MM.1S (cell line): ENCODE measurements around the gene SPG21.
"Not testable (repeated sequence)": the region's sequence is repeated elsewhere in the genome, so short reads cannot be mapped to it uniquely, and the experiment has no call there.

Experiments used
- DNase-seq: peaks from one replicate; pipeline ENCODE4 v3.0.0-alpha.2; 2015
- H2AFZ ChIP-seq: fragments of 300-600 bp; sonication (generic); 2 replicates; pipeline ENCODE4 v1.6.0; 2016; ENCODE audit warnings: antibody characterized with exemption, low read length
- H3F3A ChIP-seq: fragments of 300-600 bp; sonication (generic); 2 replicates; pipeline ENCODE4 v1.6.1; 2016; ENCODE audit warnings: mild to moderate bottlenecking, antibody characterized with exemption, low read length, moderate library complexity, mixed read lengths; ENCODE audit not compliant: insufficient read depth
- H3K27ac ChIP-seq: fragments of 300-600 bp; sonication (generic); 2 replicates; pipeline ENCODE4 v1.5.1; 2016; ENCODE audit warnings: mild to moderate bottlenecking, low read length
- H3K27me3 ChIP-seq: fragments of 300-600 bp; sonication (generic); replicated peaks from 2 replicates; pipeline ENCODE4 v1.6.0; 2016; ENCODE audit warnings: low read length; ENCODE audit not compliant: insufficient read depth
- H3K36me3 ChIP-seq: fragments of 300-600 bp; sonication (generic); replicated peaks from 2 replicates; pipeline ENCODE4 v1.6.1; 2016; ENCODE audit warnings: mild to moderate bottlenecking, low read length, mixed read lengths; ENCODE audit not compliant: insufficient read depth
- H3K4me1 ChIP-seq: fragments of 300-600 bp; sonication (generic); 2 replicates; pipeline ENCODE4 v1.6.1; 2016; ENCODE audit warnings: low read length, mixed read lengths
- H3K4me2 ChIP-seq: fragments of 300-600 bp; sonication (generic); 2 replicates; pipeline ENCODE4 v1.6.0; 2016; ENCODE audit warnings: low read depth, low read length
- H3K4me3 ChIP-seq: fragments of 300-600 bp; sonication (generic); 2 replicates; pipeline ENCODE4 v1.5.1; 2016; ENCODE audit warnings: low read length, mixed read lengths
- H3K79me2 ChIP-seq: fragments of 300-600 bp; sonication (generic); 2 replicates; pipeline ENCODE4 v1.6.1; 2016; ENCODE audit warnings: mixed run types, low read length, mixed read lengths
- H3K9ac ChIP-seq: fragments of 300-600 bp; sonication (generic); 2 replicates; pipeline ENCODE4 v1.6.1; 2016; ENCODE audit warnings: low read length, mixed read lengths
- H3K9me2 ChIP-seq: fragments of 300-600 bp; sonication (generic); replicated peaks from 2 replicates; pipeline ENCODE4 v1.6.1; 2016; ENCODE audit warnings: mild to moderate bottlenecking, low read length, mixed read lengths; ENCODE audit not compliant: insufficient read depth
- H3K9me3 ChIP-seq: fragments of 300-600 bp; sonication (generic); replicated peaks from 2 replicates; pipeline ENCODE4 v1.6.1; 2016; ENCODE audit warnings: mild to moderate bottlenecking, low read length, mixed read lengths; ENCODE audit not compliant: insufficient read depth
- H4K20me1 ChIP-seq: fragments of 300-600 bp; sonication (generic); 2 replicates; pipeline ENCODE4 v1.6.1; 2016; ENCODE audit warnings: mild to moderate bottlenecking, low read length, moderate library complexity, mixed read lengths; ENCODE audit not compliant: insufficient read depth
- EZH2 ChIP-seq: fragments of 300-600 bp; sonication (generic); optimal IDR thresholded peaks from 2 replicates; pipeline ENCODE3; 2017; ENCODE audit warnings: low read depth, mild to moderate bottlenecking, antibody characterized with exemption, low read length, mixed read lengths
- EZH2phosphoT487 ChIP-seq: fragments of 300-600 bp; sonication (generic); IDR thresholded peaks from 2 replicates; pipeline ENCODE4 v1.6.1; 2018; ENCODE audit warnings: antibody characterized with exemption, low read length
- TF ChIP-seq, protein P1 (sequence below): fragments of 300-600 bp; sonication (generic); IDR thresholded peaks from 2 replicates; pipeline ENCODE4 v1.5.1; 2016; ENCODE audit warnings: antibody characterized with exemption, low read length, mixed read lengths

The SPG21 gene

GRCh38 chr15:65027593-65027992 lies 37.9 kb upstream of the SPG21 start:
- Histone ChIP-seq H3F3A (no peaks in the 10 kb centered on the region), H3K36me3 (no peaks in the 10 kb centered on the region), H2AFZ (no peak overlapping the region), H3K9ac (no peak overlapping the region), H3K9me2 (no peaks in the 10 kb centered on the region), H4K20me1 (no peaks in the 10 kb centered on the region), H3K4me3 (no peak overlapping the region), H3K9me3 (no peaks in the 10 kb centered on the region), H3K79me2 (peaks cover 17% of the 10 kb centered on the region), H3K27me3 (no peaks in the 10 kb centered on the region), H3K4me2 (no peak overlapping the region), H3K4me1 (0 out of 2 replicates have a peak, but pooled peaks cover 4% of the 10 kb centered on the region), H3K27ac (no peak overlapping the region)
- TF ChIP-seq EZH2: no peak
- TF ChIP-seq, protein P1, sequence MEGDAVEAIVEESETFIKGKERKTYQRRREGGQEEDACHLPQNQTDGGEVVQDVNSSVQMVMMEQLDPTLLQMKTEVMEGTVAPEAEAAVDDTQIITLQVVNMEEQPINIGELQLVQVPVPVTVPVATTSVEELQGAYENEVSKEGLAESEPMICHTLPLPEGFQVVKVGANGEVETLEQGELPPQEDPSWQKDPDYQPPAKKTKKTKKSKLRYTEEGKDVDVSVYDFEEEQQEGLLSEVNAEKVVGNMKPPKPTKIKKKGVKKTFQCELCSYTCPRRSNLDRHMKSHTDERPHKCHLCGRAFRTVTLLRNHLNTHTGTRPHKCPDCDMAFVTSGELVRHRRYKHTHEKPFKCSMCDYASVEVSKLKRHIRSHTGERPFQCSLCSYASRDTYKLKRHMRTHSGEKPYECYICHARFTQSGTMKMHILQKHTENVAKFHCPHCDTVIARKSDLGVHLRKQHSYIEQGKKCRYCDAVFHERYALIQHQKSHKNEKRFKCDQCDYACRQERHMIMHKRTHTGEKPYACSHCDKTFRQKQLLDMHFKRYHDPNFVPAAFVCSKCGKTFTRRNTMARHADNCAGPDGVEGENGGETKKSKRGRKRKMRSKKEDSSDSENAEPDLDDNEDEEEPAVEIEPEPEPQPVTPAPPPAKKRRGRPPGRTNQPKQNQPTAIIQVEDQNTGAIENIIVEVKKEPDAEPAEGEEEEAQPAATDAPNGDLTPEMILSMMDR: no peak
- TF ChIP-seq EZH2phosphoT487: no peak
- no peak for DNase-seq

DNA sequence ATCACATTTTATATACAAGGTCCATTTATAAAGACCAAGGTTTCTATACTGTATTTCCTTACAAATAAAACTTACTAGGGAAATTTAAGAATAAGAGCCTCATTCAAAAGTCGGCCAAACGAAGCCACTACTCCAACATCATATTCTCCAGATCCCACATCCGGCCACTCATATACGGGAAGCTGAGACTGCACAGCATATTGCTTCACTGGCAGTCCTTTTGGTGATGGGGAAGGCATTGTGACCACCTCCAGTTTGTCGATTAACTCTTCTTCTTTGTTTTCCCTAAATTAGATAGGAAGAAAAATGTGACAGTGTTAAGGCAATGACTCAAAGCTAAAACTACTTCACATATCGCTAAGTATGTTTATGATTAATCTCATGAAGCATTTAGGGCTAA lies 37.0 kb upstream of the SPG21 start:
- Histone ChIP-seq H3K9me2 (no peaks in the 10 kb centered on the region), H3K79me2 (peaks cover 17% of the 10 kb centered on the region), H3K36me3 (no peaks in the 10 kb centered on the region), H3K9ac (no peak overlapping the region), H3K4me1 (0 out of 2 replicates have a peak, but pooled peaks cover 3% of the 10 kb centered on the region), H3F3A (no peaks in the 10 kb centered on the region), H3K9me3 (no peaks in the 10 kb centered on the region), H3K4me2 (no peak overlapping the region), H2AFZ (no peak overlapping the region), H3K27ac (no peak overlapping the region), H3K4me3 (no peak overlapping the region), H4K20me1 (no peaks in the 10 kb centered on the region), H3K27me3 (no peaks in the 10 kb centered on the region)
- DNase-seq: no peak
- TF ChIP-seq EZH2phosphoT487: no peak
- TF ChIP-seq, protein P1: no peak
- TF ChIP-seq EZH2: no peak

GRCh38 chr15:65021488-65021887 lies 31.8 kb upstream of the SPG21 start:
- no peak overlapping the region for H3K4me3 ChIP-seq
- no peaks in the 10 kb centered on the region; the same call in 1 of the 2 replicates for H3K36me3 ChIP-seq
- H3K27me3 ChIP-seq: no peaks in the 10 kb centered on the region
- no peak overlapping the region for H3K4me2 ChIP-seq
- no peaks in the 10 kb centered on the region for H3F3A ChIP-seq
- TF ChIP-seq EZH2phosphoT487 (no peak), EZH2 (no peak)
- DNase-seq: no peak
- no peak overlapping the region for H3K27ac ChIP-seq
- no peaks in the 10 kb centered on the region for H4K20me1 ChIP-seq
- no peak overlapping the region for H3K9ac ChIP-seq
- H3K4me1 ChIP-seq: no peaks in the 10 kb centered on the region
- no peak overlapping the region for H2AFZ ChIP-seq
- H3K9me3 ChIP-seq: no peaks in the 10 kb centered on the region
- H3K9me2 ChIP-seq: no peaks in the 10 kb centered on the region
- H3K79me2 ChIP-seq: no peaks in the 10 kb centered on the region

DNA sequence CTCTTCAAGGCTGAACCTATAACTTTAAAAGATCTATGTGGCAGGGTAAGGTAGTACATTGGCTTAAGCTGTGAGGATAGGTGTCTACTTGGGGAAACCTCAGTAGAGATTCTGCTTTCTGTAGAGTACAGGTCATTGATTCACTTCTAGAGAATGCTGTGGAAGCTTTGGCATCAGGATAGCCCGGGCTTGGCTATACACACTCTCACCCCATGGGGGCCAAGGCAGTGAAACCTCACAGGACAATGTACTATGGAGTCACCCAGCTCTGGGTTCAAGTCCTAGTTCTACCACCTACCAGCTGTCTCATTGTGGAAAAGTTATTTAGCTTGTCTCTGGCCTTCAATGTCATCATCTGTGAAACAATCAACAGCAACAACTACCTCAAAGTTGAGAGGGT lies 30.7 kb upstream of the SPG21 start:
- Histone ChIP-seq H3K27ac (no peak overlapping the region), H3K9ac (no peak overlapping the region), H3K9me3 (no peaks in the 10 kb centered on the region), H3K27me3 (no peaks in the 10 kb centered on the region), H3K4me1 (no peaks in the 10 kb centered on the region), H3K79me2 (no peaks in the 10 kb centered on the region), H3K4me3 (no peak overlapping the region), H3F3A (no peaks in the 10 kb centered on the region), H3K4me2 (no peak overlapping the region), H3K36me3 (no peaks in the 10 kb centered on the region; the same call in 1 of the 2 replicates), H3K9me2 (no peaks in the 10 kb centered on the region), H4K20me1 (no peaks in the 10 kb centered on the region), H2AFZ (no peak overlapping the region)
- no peak for TF ChIP-seq EZH2
- TF ChIP-seq, protein P1: no peak
- no peak for TF ChIP-seq EZH2phosphoT487
- DNase-seq: no peak

DNA sequence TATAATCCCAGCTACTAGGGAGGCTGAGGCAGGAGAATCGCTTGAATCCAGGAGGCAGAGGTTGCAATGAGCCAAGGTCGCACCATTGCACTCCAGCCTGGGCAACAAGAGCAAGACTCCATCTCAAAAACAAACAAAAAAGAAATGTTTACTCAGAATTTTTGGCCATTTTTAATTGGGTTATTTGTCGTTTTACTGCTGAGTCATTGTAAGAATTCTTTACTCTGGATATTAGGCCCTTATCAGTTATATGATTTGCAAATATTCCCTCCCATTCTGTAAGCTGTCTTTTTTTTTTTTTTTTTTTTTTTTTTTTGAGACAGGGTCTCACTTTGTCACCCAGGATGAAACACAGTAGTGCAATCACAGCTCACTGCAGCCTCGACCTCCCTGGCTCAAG lies 21.5 kb upstream of the SPG21 start:
- H3F3A ChIP-seq, H3K79me2 ChIP-seq, H3K4me3 ChIP-seq, H3K4me1 ChIP-seq, H3K27ac ChIP-seq, DNase-seq, H3K27me3 ChIP-seq, H3K9ac ChIP-seq, H3K36me3 ChIP-seq, H4K20me1 ChIP-seq, H3K9me2 ChIP-seq, H3K4me2 ChIP-seq, H3K9me3 ChIP-seq, H2AFZ ChIP-seq: not testable (repeated sequence)
